ENCODE measurements around the gene TRAPPC3.

The TRAPPC3 gene

GRCh38 chr1:36098650-36099365 is 50.5 kb downstream of the TRAPPC3 start:
- Histone ChIP-seq H3K4me3 (ENCODE audit: insufficient read depth, low read length, poor library complexity, severe bottlenecking) (no peak overlapping the region), H3K4me2 (ENCODE audit: low read depth, low read length, poor library complexity, severe bottlenecking) (no peak overlapping the region), H3K27me3 (ENCODE audit: low read length) (no peaks in the 10 kb centered on the region), H3K9me3 (ENCODE audit: insufficient read depth, low read length) (no peaks in the 10 kb centered on the region), H3F3A (ENCODE audit: insufficient read depth) (no peaks in the 10 kb centered on the region), H3K36me3 (ENCODE audit: low read length) (no peaks in the 10 kb centered on the region), H3K27ac (ENCODE audit: low read depth, low read length) (no peak overlapping the region), H3K9ac (ENCODE audit: low read length) (no peak overlapping the region), H3K9me2 (replicated peaks; ENCODE audit: insufficient read depth, low read length) (no peaks in the 10 kb centered on the region), H3K79me2 (ENCODE audit: insufficient read depth, low read length) (no peaks in the 10 kb centered on the region), H4K20me1 (ENCODE audit: low read depth, low read length) (no peaks in the 10 kb centered on the region), H2AFZ (ENCODE audit: low read depth, low read length, severe bottlenecking) (no peak overlapping the region)
- TF ChIP-seq EZH2phosphoT487 (conservative IDR thresholded peaks at IDR 0.05; ENCODE audit: low read length), result no peak

GRCh38 chr1:36097693-36098585 is 51.3 kb downstream of the TRAPPC3 start:
- no peaks in the 10 kb centered on the region for H3K36me3 ChIP-seq (ENCODE audit: low read length)
- H2AFZ ChIP-seq (ENCODE audit: low read depth, low read length, severe bottlenecking), result no peak overlapping the region
- no peak overlapping the region for H3K4me3 ChIP-seq (ENCODE audit: insufficient read depth, low read length, poor library complexity, severe bottlenecking)
- TF ChIP-seq CTCF (IDR thresholded peaks at IDR 0.05; ENCODE audit: insufficient read depth, low read length, poor library complexity, severe bottlenecking), result no peak
- no peak for TF ChIP-seq EZH2phosphoT487 (conservative IDR thresholded peaks at IDR 0.05; ENCODE audit: low read length)
- H4K20me1 ChIP-seq (ENCODE audit: low read depth, low read length), result no peaks in the 10 kb centered on the region
- H3K9me2 ChIP-seq (replicated peaks; ENCODE audit: insufficient read depth, low read length), result no peaks in the 10 kb centered on the region
- no peak overlapping the region for H3K27ac ChIP-seq (ENCODE audit: low read depth, low read length)
- no peak overlapping the region for H3K4me2 ChIP-seq (ENCODE audit: low read depth, low read length, poor library complexity, severe bottlenecking)
- no peak overlapping the region for H3K9ac ChIP-seq (ENCODE audit: low read length)
- H3K79me2 ChIP-seq (ENCODE audit: insufficient read depth, low read length), result no peaks in the 10 kb centered on the region
- H3F3A ChIP-seq (ENCODE audit: insufficient read depth), result no peaks in the 10 kb centered on the region
- H3K27me3 ChIP-seq (ENCODE audit: low read length), result no peaks in the 10 kb centered on the region
- no peaks in the 10 kb centered on the region for H3K9me3 ChIP-seq (ENCODE audit: insufficient read depth, low read length)

GRCh38 chr1:36096500-36097432 is 52.5 kb downstream of the TRAPPC3 start:
- Histone ChIP-seq H3K27me3 (ENCODE audit: low read length) (no peaks in the 10 kb centered on the region), H3K4me3 (ENCODE audit: insufficient read depth, low read length, poor library complexity, severe bottlenecking) (no peak overlapping the region), H3F3A (ENCODE audit: insufficient read depth) (no peaks in the 10 kb centered on the region), H3K79me2 (ENCODE audit: insufficient read depth, low read length) (no peaks in the 10 kb centered on the region), H4K20me1 (ENCODE audit: low read depth, low read length) (no peaks in the 10 kb centered on the region), H3K27ac (ENCODE audit: low read depth, low read length) (no peak overlapping the region), H3K4me2 (ENCODE audit: low read depth, low read length, poor library complexity, severe bottlenecking) (no peak overlapping the region), H3K9me3 (ENCODE audit: insufficient read depth, low read length) (no peaks in the 10 kb centered on the region), H3K9ac (ENCODE audit: low read length) (no peak overlapping the region), H2AFZ (ENCODE audit: low read depth, low read length, severe bottlenecking) (no peak overlapping the region), H3K9me2 (replicated peaks; ENCODE audit: insufficient read depth, low read length) (no peaks in the 10 kb centered on the region), H3K36me3 (ENCODE audit: low read length) (no peaks in the 10 kb centered on the region)
- TF ChIP-seq EZH2phosphoT487 (conservative IDR thresholded peaks at IDR 0.05; ENCODE audit: low read length) (no peak), CTCF (IDR thresholded peaks at IDR 0.05; ENCODE audit: insufficient read depth, low read length, poor library complexity, severe bottlenecking) (no peak)

Data from SU-DHL-6 (cell line).